RWPE1 (cell line): ENCODE data around the gene SSBP2.

Experiments used
- CTCF ChIA-PET: fragments of 350-600 bp; sonication (Branson Sonifier 250); formaldehyde crosslinking; extraction: SDS; loops from one replicate; lab custom pipeline; 2021; lab: Yijun Ruan, JAX
- POLR2A ChIA-PET: fragments of 400-600 bp; formaldehyde crosslinking; extraction: SDS; loops from one replicate; lab custom pipeline; 2020; ENCODE audit warnings: antibody characterized with exemption; ENCODE audit not compliant: low non-redundant PET; lab: Yijun Ruan, JAX
- DNase-seq: peaks from one replicate; pipeline ENCODE4 v3.0.0; 2012; ENCODE audit warnings: low spot score
- H3K27ac ChIP-seq: fragments of 450-650 bp; 2 replicates; pipeline ENCODE4 v1.5.1; 2017
- CTCF ChIP-seq: fragments of 450-650 bp; conservative IDR thresholded peaks from 2 replicates; pipeline ENCODE4 v1.5.1; 2017; ENCODE audit warnings: low read depth, mild to moderate bottlenecking

SSBP2 gene

GRCh38 chr5:81763294-81763928, 12.5 kb upstream of the SSBP2 start:
- CTCF ChIA-PET, result interaction anchor here (0.5 to 1.3 kb wide), 2 partner anchors 75 to 422 kb away, joined by 3 read pairs; no protein-coding TSS in a partner anchor
- no peak for DNase-seq
- no peak for TF ChIP-seq CTCF
- POLR2A ChIA-PET, result no interaction called here
- no peak overlapping the region for H3K27ac ChIP-seq

GRCh38 chr5:81762853-81763252, 12.0 kb upstream of the SSBP2 start:
- H3K27ac ChIP-seq, result no peak overlapping the region
- ChIA-PET POLR2A (interaction anchor here (0.7 kb wide), 1 partner anchor 58 kb away, joined by 3 read pairs; no protein-coding TSS in a partner anchor), CTCF (interaction anchor here (1.3 kb wide), 1 partner anchor 75 kb away, joined by 3 read pairs; no protein-coding TSS in a partner anchor)
- DNase-seq, result no peak
- TF ChIP-seq CTCF, result no peak

GRCh38 chr5:81762401-81762800, 11.5 kb upstream of the SSBP2 start:
- CTCF ChIA-PET, result interaction anchor here (0.6 kb wide), 1 partner anchor 391 kb away, joined by 3 read pairs; no protein-coding TSS in a partner anchor
- no peak for TF ChIP-seq CTCF
- POLR2A ChIA-PET, result interaction anchor here (0.7 kb wide), 1 partner anchor 59 kb away, joined by 3 read pairs; no protein-coding TSS in a partner anchor
- DNase-seq, result no peak
- H3K27ac ChIP-seq, result no peak overlapping the region

GRCh38 chr5:81761970-81762369, 11.1 kb upstream of the SSBP2 start:
- H3K27ac ChIP-seq, result no peak overlapping the region
- TF ChIP-seq CTCF, result no peak
- ChIA-PET POLR2A (no interaction called here), CTCF (interaction anchor here (0.6 kb wide), 1 partner anchor 392 kb away, joined by 3 read pairs; no protein-coding TSS in a partner anchor)
- no peak for DNase-seq

- no peak overlapping the region for H3K27ac ChIP-seq
- CTCF ChIA-PET, result no interaction called here
- no peak for TF ChIP-seq CTCF
- POLR2A ChIA-PET, result no interaction called here
- DNase-seq, result no peak
Observed at GRCh38 chr5:81761270-81761669, 10.4 kb upstream of the SSBP2 start.

- ChIA-PET CTCF (no interaction called here), POLR2A (no interaction called here)
- no peak overlapping the region for H3K27ac ChIP-seq
- no peak for TF ChIP-seq CTCF
- no peak for DNase-seq
Observed at GRCh38 chr5:81760521-81760920, 9.6 kb upstream of the SSBP2 start.
